Pons (tissue), 1 donor: ENCODE measurements around the gene KCTD3.

Source experiments
- DNase-seq: peaks from one replicate; pipeline ENCODE4 v3.0.0-alpha.2; 2016; ENCODE audit warnings: low spot score

KCTD3 gene

GRCh38 chr1:215556996-215557395 lies 10.1 kb upstream of the KCTD3 start:
- no peak for DNase-seq

- no peak for DNase-seq
These were observed 9.6 kb upstream of the KCTD3 start for GRCh38 chr1:215557504-215557903.

GRCh38 chr1:215557992-215558626 lies 9.0 kb upstream of the KCTD3 start:
- DNase-seq, result no peak

- DNase-seq, result peak; percentile 80
These were observed 591 bp downstream of the KCTD3 start for GRCh38 chr1:215567491-215568298.

- DNase-seq, result peak; percentile 84
These were observed 1.2 kb downstream of the KCTD3 start for GRCh38 chr1:215568299-215568692.

- peak; percentile 21 for DNase-seq
These were observed 3.1 kb downstream of the KCTD3 start for GRCh38 chr1:215569986-215570824.

- no peak for DNase-seq
These were observed 14.8 kb downstream of the KCTD3 start for GRCh38 chr1:215581896-215582295.

GRCh38 chr1:215583185-215583749 lies 16.2 kb downstream of the KCTD3 start:
- DNase-seq, result no peak

- no peak for DNase-seq
These were observed 17.3 kb downstream of the KCTD3 start for GRCh38 chr1:215584389-215584788.

GRCh38 chr1:215589650-215590435 lies 22.7 kb downstream of the KCTD3 start:
- no peak for DNase-seq

GRCh38 chr1:215590779-215591491 lies 23.8 kb downstream of the KCTD3 start:
- no peak for DNase-seq

GRCh38 chr1:215594640-215595039 lies 27.5 kb downstream of the KCTD3 start:
- DNase-seq, result no peak

- DNase-seq, result no peak
These were observed 28.1 kb downstream of the KCTD3 start for GRCh38 chr1:215595231-215595630.

GRCh38 chr1:215597961-215598360 lies 30.9 kb downstream of the KCTD3 start:
- DNase-seq, result no peak

- DNase-seq, result peak; percentile 38
These were observed 32.4 kb downstream of the KCTD3 start for GRCh38 chr1:215599418-215600074.

- no peak for DNase-seq
These were observed 33.2 kb downstream of the KCTD3 start for GRCh38 chr1:215600258-215600792.

- DNase-seq, result no peak
These were observed 33.8 kb downstream of the KCTD3 start for GRCh38 chr1:215600867-215601266.

GRCh38 chr1:215601276-215601675 lies 34.2 kb downstream of the KCTD3 start:
- DNase-seq, result no peak

- DNase-seq, result no peak
These were observed 36.2 kb downstream of the KCTD3 start for GRCh38 chr1:215603319-215603718.

GRCh38 chr1:215605011-215605621 lies 38.0 kb downstream of the KCTD3 start:
- DNase-seq, result no peak
